GM19468 (cell line): ENCODE results near the gene INTS7.
"Not testable (repeated sequence)": the region's sequence is repeated elsewhere in the genome, so short reads cannot be mapped to it uniquely, and the experiment has no call there.

Source experiments
- ATAC-seq: cut with Tn5 transposase; IDR thresholded peaks from one replicate; pipeline ENCODE4 v1.9.1; 2021; ENCODE audit warnings: mild to moderate bottlenecking, moderate library complexity, moderate number of reproducible peaks; ENCODE audit not compliant: unreplicated experiment; ENCODE audit errors: extremely low read depth

Gene INTS7

DNA sequence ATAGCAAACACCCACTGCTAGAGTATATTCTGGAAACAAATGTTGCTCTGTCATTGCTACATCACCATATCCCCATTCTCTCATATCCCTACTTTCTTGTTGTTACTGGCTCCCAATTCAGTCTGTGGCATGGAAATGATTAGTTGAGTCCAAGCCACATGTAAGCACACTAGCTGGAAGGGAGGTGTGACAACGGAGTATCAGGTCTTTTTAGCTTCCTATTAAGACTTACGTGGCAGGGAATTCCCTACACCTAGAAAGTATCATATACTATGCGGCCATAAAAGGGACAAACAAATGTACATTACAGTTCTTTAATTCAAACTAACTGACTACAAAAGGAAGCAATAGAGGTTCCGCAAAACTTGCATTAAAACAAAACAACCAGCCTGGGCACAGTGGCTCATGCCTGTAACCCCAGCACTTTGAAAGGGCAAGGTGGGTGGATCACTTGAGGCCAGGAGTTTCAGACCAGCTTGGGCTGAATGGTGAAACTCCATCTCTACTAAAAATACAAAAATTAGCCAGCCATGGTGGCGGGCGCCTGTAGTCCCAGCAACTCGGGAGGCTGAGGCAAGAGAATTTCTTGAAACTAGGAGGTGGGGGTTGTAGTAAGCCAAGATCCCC lies 48.6 kb downstream of the INTS7 start:
- ATAC-seq: no peak

DNA sequence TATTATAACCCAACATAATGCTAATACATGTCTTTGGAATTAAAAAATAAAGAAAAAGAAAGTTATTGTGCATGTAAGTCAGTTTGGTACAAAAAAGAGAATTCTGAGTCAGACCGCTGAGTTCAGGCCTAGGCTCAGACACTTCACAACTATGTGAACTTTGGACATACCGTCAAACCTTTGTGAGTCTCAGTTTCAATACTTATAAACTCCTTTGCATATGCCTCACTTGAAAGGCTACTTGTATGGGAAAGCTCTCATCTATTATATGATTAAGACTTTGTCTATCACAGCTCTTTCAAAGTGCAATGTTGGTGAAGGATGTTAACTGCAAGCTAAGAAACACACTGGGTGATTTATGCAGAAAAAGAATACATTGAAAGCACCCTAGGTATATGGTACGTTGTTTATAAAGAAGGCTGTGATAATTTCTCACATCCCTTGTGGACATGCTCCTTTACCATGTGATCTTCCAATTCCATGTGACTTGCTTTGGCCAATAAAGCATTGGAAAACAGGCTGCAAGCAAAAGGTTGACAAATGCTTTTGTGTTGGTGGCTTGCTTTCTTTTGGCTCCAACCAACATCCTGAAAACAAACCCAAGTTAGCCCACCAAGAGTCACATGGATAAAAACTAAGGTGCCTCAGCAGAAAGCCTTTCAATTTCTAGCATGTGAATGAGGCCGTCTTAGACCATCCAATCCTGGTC lies 49.6 kb downstream of the INTS7 start:
- ATAC-seq: no peak

DNA sequence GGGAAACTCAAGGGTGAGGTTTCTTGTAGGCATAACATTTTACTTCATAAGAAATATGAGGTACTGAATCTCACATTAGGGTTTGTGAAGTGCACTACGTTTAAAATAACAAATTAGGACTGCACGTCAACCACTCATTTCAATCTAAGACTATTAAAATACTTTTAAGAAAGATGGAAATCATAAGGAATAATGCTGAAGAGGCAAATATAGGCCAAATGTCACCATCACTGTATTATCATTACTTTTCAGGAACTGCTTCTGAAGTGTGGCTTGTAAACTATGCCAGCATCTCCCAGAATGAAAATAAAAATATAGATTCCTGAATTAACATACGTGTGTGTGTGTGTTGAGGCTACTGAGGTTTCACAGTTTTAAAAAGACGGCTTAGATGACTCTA lies 56.8 kb downstream of the INTS7 start:
- ATAC-seq: no peak

DNA sequence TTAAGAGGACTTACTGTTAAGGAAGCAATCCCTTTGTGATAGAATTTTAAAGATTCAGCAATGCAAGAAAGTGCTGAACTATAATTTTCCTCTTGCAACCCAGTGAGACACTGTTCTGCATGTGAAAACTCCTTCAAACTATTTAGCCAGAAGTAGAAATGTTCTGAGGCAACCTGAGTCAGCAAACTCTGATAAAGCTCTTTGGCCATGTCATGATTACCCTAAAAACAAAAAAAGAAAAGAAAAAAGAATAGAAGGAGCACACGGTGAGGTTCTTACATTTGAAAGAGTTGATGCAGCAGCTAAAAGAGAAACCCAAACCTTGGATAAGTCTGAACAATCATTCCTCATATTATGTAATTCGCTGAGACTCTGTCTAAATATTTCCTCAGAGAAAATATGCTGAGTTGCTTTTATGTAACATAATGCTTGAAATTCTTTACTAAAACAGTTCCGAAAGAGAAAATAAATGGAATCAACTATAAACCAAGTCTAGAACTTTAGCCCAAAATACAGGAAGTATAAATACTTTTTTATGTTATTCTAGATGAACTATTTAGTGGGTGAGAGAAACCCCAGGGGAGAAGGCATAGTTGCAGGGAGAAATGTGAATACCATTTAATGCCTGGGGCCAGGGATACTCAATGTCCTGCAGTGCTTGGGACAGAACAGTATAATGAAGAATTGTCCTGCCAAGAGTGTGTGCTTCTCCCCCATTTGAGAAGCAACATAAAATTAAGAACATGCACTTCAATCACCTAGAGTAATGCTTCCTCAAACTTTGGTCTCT lies 60.0 kb downstream of the INTS7 start:
- ATAC-seq: no peak

GRCh38 chr1:211973541-211973940 lies 61.8 kb downstream of the INTS7 start:
- ATAC-seq: no peak

DNA sequence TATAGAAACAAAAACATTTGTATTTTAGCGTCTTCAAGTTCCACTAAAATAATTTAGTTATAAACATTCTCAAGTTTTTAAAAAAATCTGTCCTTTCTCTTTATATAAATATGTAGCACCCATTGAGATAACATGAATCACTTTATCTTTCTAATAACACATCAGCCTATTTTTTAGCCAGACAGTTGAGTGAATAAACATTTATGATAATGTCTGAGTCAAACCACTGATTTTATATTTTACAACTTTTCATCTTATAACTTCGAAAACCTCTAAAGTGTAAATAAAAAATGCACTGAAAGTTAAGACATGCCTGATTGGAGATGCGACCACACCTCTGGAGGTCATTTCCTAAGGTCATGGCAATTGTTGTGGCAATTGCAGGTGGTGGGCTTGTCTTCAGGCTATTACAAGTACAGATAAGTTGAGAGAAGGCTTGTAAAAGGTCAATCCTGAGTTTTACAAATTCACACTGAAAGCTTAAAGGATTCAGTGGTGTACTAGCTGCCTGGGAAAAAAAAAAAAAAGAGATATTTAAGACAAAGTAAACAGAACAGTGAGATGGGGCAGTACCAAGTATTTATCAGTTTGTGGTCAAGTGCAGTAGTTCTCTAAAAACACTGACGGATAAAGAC lies 67.0 kb downstream of the INTS7 start:
- no peak for ATAC-seq

- ATAC-seq: no peak
Observed at GRCh38 chr1:211967704-211968103, 67.7 kb downstream of the INTS7 start.

- no peak for ATAC-seq
Observed at GRCh38 chr1:211965108-211965805, 70.1 kb downstream of the INTS7 start.

DNA sequence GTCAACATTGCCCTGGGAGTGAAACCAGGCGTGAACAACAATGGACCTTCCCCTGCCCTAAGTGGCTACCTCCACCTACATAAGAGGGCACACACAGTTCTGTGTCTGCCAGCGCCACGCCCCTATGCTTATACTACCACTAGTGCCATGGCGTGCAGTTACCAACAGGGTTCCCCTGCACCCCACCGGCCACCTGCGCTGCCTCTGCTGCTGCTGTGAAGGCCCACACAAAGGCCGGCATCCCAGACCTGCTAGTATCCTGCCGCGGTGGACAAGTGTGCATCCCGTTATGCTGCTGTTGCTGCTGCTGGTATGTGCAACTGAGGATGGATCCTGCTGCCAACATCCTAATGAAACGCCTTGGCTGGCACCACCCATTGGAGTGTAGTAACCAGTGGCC lies 75.7 kb downstream of the INTS7 start:
- ATAC-seq: no peak

- no peak for ATAC-seq
Observed at GRCh38 chr1:211959221-211959620, 76.1 kb downstream of the INTS7 start.

DNA sequence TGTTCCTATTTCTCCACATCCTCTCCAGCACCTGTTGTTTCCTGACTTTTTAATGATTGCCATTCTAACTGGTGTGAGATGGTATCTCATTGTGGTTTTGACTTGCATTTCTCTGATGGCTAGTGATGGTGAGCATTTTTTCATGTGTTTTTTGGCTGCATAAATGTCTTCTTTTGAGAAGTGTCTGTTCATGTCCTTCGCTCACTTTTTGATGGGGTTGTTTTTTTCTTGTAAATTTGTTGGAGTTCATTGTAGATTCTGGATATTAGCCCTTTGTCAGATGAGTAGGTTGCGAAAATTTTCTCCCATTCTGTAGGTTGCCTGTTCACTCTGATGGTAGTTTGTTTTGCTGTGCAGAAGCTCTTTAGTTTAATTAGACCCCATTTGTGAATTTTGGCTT lies 81.3 kb downstream of the INTS7 start:
- not testable (repeated sequence) for ATAC-seq

- not testable (repeated sequence) for ATAC-seq
Observed at GRCh38 chr1:211953543-211953942, 81.8 kb downstream of the INTS7 start.

GRCh38 chr1:211952299-211952698 lies 83.1 kb downstream of the INTS7 start:
- no peak for ATAC-seq

DNA sequence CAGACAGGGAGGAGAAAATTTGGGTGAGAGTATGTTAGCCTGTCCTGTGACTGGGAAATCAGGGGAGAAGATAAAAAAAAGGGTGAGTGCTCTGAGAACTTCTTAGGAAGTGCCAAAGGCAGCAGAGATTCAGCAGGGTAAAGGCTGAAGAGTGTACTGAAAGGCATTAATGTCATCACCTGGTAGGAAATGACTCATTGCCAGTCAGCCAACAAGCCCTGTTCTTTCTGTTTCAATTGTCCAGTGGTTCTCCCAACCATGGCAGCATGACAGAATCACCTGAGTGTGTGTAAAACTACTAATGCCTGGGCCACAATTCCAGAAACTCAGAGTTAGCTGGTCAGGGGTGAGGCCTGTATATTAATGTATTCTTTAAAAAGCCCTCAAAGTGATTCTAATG lies 83.5 kb downstream of the INTS7 start:
- no peak for ATAC-seq

DNA sequence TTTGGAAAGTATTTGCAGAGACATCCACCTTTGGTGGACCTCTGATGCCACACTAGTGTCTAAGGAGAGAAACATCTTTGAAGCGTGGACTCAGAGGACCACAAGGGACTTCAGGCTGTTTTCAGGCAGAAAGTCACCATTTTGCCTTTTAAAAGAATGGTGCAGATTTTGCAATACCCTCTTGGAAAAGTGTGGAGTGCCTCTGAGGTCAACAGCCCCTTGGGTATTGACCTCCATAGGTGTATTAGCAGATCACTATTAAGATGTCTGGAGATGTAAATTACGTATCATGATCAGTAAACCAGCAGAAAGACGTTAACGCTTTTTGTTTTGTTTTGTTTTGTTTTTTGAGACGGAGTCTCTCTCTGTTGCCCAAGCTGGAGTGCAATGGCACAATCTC lies 87.0 kb downstream of the INTS7 start:
- ATAC-seq: no peak

- no peak for ATAC-seq
Observed at GRCh38 chr1:211947396-211948295, 87.7 kb downstream of the INTS7 start.

DNA sequence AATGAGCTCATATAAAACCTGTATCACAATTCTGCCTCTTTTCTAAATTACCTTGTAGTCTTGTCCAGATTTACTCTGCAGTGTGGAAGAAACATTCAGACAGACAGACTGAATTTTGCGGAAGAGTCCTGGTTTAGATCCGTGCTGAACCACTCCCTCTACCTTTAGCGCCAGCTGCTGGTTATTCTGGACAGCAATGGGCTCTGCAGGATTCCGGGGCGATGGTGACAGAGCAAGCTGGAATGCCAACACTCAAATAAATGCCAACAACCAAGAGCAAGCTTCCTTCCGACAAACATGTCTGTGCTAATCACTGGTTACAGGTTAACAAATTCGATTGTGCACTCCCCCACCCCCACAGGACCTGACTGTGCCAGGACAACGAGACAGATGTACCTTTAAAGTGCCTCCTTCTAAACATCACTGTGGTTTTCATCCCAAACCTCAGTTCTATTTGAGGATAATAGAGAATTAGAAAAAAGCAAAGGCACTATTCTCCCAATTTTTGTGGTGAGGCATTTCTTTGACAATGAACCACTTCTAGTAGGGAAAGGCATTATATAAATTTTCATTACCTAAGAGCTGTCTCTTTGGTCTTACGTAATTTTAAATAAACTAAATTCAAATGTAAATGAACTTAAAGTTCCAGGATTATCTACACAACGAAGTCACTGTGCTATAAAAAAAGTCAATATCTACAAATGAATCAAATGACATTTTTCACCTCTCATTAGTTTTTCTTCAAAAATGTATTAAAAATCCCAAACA lies 90.4 kb downstream of the INTS7 start:
- ATAC-seq: no peak

- no peak for ATAC-seq
Observed at GRCh38 chr1:211942583-211942982, 92.8 kb downstream of the INTS7 start.
